ENCODE results near the gene DRC1. TPM values are rescaled to one million over a fixed set of nuclear protein-coding genes. Genes with fewer than 3 reads are reported as not detected.

Gene DRC1
- polyA plus RNA-seq, 2 of the 4 experiments (the other 2 are of a cell fraction) = 0.21 to 0.39 TPM

DNA sequence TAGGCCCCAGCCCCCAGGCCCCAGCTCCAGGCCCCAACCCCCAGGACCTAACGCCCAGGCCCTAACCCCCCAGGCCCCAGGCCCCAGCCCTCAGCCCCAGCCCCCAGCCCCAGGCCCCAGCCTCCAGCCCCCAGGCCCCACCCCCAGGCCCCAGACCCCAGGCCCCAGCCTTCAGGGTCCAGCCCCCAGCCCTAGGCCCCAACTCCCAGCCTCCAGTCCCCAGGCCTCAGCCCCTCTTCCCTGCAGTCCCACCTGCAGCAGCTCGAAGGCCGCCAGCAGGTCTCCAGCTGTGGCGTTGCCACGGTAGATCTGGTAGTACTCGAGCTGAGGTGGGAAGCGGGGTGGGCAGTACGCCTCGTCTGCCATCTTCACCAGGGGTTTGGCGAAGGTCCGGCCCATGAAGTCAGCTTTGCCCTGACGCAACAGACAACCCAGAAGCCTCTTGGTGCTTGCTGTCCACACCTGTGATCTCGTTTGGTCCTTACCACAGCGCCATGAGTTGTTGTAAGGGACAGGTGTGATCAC is 72.6 kb downstream of the DRC1 start:
- ATAC-seq = no peak
- DNase-seq (ENCODE audit: low read depth in 1 of 2, low spot score in 1 of 2) = no peak
- Histone ChIP-seq H3K4me2 (no peak overlapping the region), H3K9me3 (no peaks in the 10 kb centered on the region), H3K4me3 (no peak overlapping the region), H3K27ac (no peak overlapping the region), H3K4me1 (peaks cover 4% of the 10 kb centered on the region; the same call in 1 of the 3 replicates)
- no peak for FAIRE-seq
- TF ChIP-seq SMC3 (IDR thresholded peaks at IDR 0.05) (no peak), JUN (IDR thresholded peaks at IDR 0.05) (no peak), CBX2 (IDR thresholded peaks at IDR 0.05; ENCODE audit: borderline replicate concordance, low read depth) (no peak), ESRRA (IDR thresholded peaks at IDR 0.05; ENCODE audit: borderline replicate concordance, low read length) (no peak), POLR2AphosphoS2 (conservative IDR thresholded peaks at IDR 0.05; ENCODE audit: low read length) (no peak), MAFK (IDR thresholded peaks at IDR 0.05; ENCODE audit: partially characterized antibody) (no peak), ZC3H11A (IDR thresholded peaks at IDR 0.05) (no peak), RFX5 (IDR thresholded peaks at IDR 0.05) (no peak), RNF2 (IDR thresholded peaks at IDR 0.05; ENCODE audit: borderline replicate concordance, low read depth) (no peak), NFE2L2 (conservative IDR thresholded peaks at IDR 0.05; ENCODE audit: low read length) (no peak), MAZ (IDR thresholded peaks at IDR 0.05; ENCODE audit: borderline replicate concordance, low read depth, low read length) (no peak), JUNB (IDR thresholded peaks at IDR 0.05) (no peak), EP300 (IDR thresholded peaks at IDR 0.05) (no peak), EHF (CRISPR knock-in tag; IDR thresholded peaks at IDR 0.05) (no peak)
- TF ChIP-seq, protein P1, sequence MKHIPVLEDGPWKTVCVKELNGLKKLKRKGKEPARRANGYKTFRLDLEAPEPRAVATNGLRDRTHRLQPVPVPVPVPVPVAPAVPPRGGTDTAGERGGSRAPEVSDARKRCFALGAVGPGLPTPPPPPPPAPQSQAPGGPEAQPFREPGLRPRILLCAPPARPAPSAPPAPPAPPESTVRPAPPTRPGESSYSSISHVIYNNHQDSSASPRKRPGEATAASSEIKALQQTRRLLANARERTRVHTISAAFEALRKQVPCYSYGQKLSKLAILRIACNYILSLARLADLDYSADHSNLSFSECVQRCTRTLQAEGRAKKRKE (CRISPR knock-in tag; IDR thresholded peaks at IDR 0.05; ENCODE audit: low read depth) = no peak
- TF ChIP-seq, protein P2, sequence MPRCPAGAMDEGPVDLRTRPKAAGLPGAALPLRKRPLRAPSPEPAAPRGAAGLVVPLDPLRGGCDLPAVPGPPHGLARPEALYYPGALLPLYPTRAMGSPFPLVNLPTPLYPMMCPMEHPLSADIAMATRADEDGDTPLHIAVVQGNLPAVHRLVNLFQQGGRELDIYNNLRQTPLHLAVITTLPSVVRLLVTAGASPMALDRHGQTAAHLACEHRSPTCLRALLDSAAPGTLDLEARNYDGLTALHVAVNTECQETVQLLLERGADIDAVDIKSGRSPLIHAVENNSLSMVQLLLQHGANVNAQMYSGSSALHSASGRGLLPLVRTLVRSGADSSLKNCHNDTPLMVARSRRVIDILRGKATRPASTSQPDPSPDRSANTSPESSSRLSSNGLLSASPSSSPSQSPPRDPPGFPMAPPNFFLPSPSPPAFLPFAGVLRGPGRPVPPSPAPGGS (IDR thresholded peaks at IDR 0.05) = no peak
- ChIA-PET CTCF (interaction anchor here (2.1 to 2.6 kb wide), 2 partner anchors 29 to 271 kb away, joined by 7 to 11 read pairs; no protein-coding TSS in a partner anchor), POLR2A (no interaction called here)
- WGBS (ENCODE audit: missing lambda C conversion rate) = 89% methylated on average over 13 of the region's 14 CpGs

DNA sequence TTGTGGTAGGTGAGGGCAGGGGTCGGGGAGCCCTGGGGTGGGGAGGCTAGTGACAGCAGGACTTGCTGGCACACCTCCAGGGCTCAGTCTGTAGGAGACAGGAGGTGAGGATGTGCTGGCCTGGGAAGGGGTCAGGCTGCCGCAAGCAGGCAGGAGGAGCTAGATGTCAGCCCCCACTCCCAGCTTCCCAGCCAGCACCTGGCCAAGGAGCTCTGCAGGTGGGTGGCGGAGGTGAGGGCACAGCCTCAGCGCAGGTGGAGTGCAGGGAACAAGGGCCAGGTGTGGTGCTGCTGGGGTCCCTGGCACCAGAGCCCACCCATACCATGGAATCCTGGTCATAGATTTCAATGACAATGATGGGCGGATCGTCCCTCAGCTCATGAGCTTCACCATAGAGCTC is 73.3 kb downstream of the DRC1 start:
- no peak for TF ChIP-seq HEYL (CRISPR knock-in tag; IDR thresholded peaks at IDR 0.05)
- WGBS (ENCODE audit: missing lambda C conversion rate) = 93% methylated on average over 5 of the region's 6 CpGs
- Histone ChIP-seq H3K4me1 (peaks cover 4% of the 10 kb centered on the region; the same call in 1 of the 3 replicates), H3K4me2 (no peak overlapping the region), H3K9me3 (no peaks in the 10 kb centered on the region), H3K4me3 (no peak overlapping the region), H3K27ac (no peak overlapping the region)
- DNase-seq (ENCODE audit: low read depth in 1 of 2, low spot score in 1 of 2) (no peak), ATAC-seq (no peak), FAIRE-seq (no peak)
- POLR2A ChIA-PET = no interaction called here
- CTCF ChIA-PET = interaction anchor here (0.6 to 2.6 kb wide), 3 partner anchors 28 to 593 kb away, joined by 3 to 11 read pairs (median 7); no protein-coding TSS in a partner anchor

DNA sequence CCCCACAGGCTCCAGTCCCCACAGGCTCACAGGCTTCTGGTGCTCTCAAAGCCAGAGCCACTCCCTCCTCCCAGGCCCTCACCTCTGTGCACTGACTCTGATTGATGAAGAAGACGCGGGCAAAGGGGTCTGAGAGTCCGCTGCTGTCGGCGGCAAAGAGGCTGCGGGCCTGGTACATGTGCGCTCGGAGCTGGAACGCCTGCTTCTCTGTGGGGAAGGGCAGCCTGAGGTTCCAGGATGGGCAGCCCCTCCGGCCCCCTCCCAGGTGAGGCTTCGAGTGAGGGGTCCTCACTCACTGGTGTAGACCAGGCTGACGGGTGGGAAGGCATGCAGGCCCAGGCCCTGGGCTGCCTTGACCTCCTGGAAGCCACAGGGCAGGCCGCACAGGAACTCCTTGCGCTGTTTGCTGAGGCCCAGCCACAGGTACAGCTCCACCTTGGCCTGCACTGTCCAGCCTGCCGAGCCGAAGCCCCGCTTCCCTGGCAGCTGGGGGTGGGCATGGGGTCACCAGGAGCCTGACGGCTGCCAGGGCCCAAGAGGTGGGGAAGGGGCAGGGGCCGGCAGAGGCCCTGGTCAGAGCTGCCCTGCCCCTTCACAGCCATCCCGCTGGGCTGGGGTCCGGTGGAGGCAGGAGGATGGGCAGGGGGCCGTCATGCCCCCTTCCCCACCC is 74.2 kb downstream of the DRC1 start:
- ATAC-seq (no peak; a peak in 1 of 6 replicates), FAIRE-seq (no peak), DNase-seq (ENCODE audit: low read depth in 1 of 2, low spot score in 1 of 2) (no peak)
- Histone ChIP-seq H3K4me1 (peaks cover 4% of the 10 kb centered on the region; the same call in 1 of the 3 replicates), H3K9me3 (no peaks in the 10 kb centered on the region), H3K27ac (no peak overlapping the region), H3K4me2 (no peak overlapping the region), H3K4me3 (no peak overlapping the region)
- CTCF ChIA-PET = interaction anchor here (2.1 to 2.6 kb wide), 2 partner anchors 27 to 270 kb away, joined by 7 to 11 read pairs; no protein-coding TSS in a partner anchor
- 78% methylated on average over 21 of the region's 22 CpGs for WGBS (ENCODE audit: missing lambda C conversion rate)
- POLR2A ChIA-PET = interaction anchor here (0.6 kb wide), 1 partner anchor 15 kb away, joined by 4 read pairs; no protein-coding TSS in a partner anchor
- TF ChIP-seq, protein P3, sequence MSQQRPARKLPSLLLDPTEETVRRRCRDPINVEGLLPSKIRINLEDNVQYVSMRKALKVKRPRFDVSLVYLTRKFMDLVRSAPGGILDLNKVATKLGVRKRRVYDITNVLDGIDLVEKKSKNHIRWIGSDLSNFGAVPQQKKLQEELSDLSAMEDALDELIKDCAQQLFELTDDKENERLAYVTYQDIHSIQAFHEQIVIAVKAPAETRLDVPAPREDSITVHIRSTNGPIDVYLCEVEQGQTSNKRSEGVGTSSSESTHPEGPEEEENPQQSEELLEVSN (IDR thresholded peaks at IDR 0.05; ENCODE audit: borderline replicate concordance, low read depth) = no peak
- TF ChIP-seq BHLHE40 (IDR thresholded peaks at IDR 0.05; ENCODE audit: low read depth, low read length) (no peak), FOSB (CRISPR knock-in tag; IDR thresholded peaks at IDR 0.05) (no peak), SREBF2 (IDR thresholded peaks at IDR 0.05) (no peak), MAZ (IDR thresholded peaks at IDR 0.05; ENCODE audit: borderline replicate concordance, low read depth, low read length) (no peak), NPAS2 (CRISPR knock-in tag; IDR thresholded peaks at IDR 0.05; ENCODE audit: borderline replicate concordance) (no peak), HOXB5 (CRISPR knock-in tag; IDR thresholded peaks at IDR 0.05) (no peak), ZSCAN20 (CRISPR knock-in tag; IDR thresholded peaks at IDR 0.05) (no peak)
- TF ChIP-seq, protein P4, sequence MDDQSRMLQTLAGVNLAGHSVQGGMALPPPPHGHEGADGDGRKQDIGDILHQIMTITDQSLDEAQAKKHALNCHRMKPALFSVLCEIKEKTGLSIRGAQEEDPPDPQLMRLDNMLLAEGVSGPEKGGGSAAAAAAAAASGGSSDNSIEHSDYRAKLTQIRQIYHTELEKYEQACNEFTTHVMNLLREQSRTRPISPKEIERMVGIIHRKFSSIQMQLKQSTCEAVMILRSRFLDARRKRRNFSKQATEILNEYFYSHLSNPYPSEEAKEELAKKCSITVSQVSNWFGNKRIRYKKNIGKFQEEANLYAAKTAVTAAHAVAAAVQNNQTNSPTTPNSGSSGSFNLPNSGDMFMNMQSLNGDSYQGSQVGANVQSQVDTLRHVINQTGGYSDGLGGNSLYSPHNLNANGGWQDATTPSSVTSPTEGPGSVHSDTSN (IDR thresholded peaks at IDR 0.05) = no peak
- TF ChIP-seq, protein P5, sequence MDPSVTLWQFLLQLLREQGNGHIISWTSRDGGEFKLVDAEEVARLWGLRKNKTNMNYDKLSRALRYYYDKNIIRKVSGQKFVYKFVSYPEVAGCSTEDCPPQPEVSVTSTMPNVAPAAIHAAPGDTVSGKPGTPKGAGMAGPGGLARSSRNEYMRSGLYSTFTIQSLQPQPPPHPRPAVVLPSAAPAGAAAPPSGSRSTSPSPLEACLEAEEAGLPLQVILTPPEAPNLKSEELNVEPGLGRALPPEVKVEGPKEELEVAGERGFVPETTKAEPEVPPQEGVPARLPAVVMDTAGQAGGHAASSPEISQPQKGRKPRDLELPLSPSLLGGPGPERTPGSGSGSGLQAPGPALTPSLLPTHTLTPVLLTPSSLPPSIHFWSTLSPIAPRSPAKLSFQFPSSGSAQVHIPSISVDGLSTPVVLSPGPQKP (IDR thresholded peaks at IDR 0.05; ENCODE audit: low read depth, low read length) = no peak
- TF ChIP-seq, protein P6, sequence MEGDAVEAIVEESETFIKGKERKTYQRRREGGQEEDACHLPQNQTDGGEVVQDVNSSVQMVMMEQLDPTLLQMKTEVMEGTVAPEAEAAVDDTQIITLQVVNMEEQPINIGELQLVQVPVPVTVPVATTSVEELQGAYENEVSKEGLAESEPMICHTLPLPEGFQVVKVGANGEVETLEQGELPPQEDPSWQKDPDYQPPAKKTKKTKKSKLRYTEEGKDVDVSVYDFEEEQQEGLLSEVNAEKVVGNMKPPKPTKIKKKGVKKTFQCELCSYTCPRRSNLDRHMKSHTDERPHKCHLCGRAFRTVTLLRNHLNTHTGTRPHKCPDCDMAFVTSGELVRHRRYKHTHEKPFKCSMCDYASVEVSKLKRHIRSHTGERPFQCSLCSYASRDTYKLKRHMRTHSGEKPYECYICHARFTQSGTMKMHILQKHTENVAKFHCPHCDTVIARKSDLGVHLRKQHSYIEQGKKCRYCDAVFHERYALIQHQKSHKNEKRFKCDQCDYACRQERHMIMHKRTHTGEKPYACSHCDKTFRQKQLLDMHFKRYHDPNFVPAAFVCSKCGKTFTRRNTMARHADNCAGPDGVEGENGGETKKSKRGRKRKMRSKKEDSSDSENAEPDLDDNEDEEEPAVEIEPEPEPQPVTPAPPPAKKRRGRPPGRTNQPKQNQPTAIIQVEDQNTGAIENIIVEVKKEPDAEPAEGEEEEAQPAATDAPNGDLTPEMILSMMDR (IDR thresholded peaks at IDR 0.05) = no peak
